Ishikawa (cell line): Measurements from ENCODE around the gene RSPH3.

Experiments used
- CEBPB ChIP-seq: IDR thresholded peaks from 2 replicates; pipeline ENCODE4 v1.6.1; 2012
- CREB1 ChIP-seq: IDR thresholded peaks from 2 replicates; pipeline ENCODE4 v1.6.1; 2012; ENCODE audit warnings: low read depth
- EGR1 ChIP-seq: IDR thresholded peaks from 2 replicates; pipeline ENCODE4 v1.6.1; 2012
- EP300 ChIP-seq: IDR thresholded peaks from 2 replicates; pipeline ENCODE4 v1.6.1; 2012; ENCODE audit warnings: borderline replicate concordance
- FOXM1 ChIP-seq: IDR thresholded peaks from 2 replicates; pipeline ENCODE4 v1.6.1; 2012; ENCODE audit warnings: low read depth, borderline replicate concordance
- NFIC ChIP-seq: IDR thresholded peaks from 2 replicates; pipeline ENCODE4 v1.6.1; 2012
- RAD21 ChIP-seq: IDR thresholded peaks from 2 replicates; pipeline ENCODE4 v1.6.1; 2012; ENCODE audit warnings: low read depth
- TAF1 ChIP-seq: IDR thresholded peaks from 2 replicates; pipeline ENCODE4 v1.6.1; 2012; ENCODE audit warnings: low read depth, mild to moderate bottlenecking
- TCF12 ChIP-seq: IDR thresholded peaks from 2 replicates; pipeline ENCODE4 v1.6.1; 2012; ENCODE audit warnings: low read depth
- TEAD4 ChIP-seq: IDR thresholded peaks from 2 replicates; pipeline ENCODE4 v1.6.1; 2012
- YY1 ChIP-seq: IDR thresholded peaks from 2 replicates; pipeline ENCODE4 v1.6.1; 2012; ENCODE audit warnings: low read depth
- ZBTB7A ChIP-seq: IDR thresholded peaks from 2 replicates; pipeline ENCODE4 v1.6.1; 2012; ENCODE audit warnings: low read depth
- TF ChIP-seq, protein P1 (sequence below): IDR thresholded peaks from 2 replicates; pipeline ENCODE4 v1.6.1; 2012
- TF ChIP-seq, protein P2 (sequence below): IDR thresholded peaks from 2 replicates; pipeline ENCODE4 v1.6.1; 2012
- TF ChIP-seq, protein P3 (sequence below): IDR thresholded peaks from 2 replicates; pipeline ENCODE4 v1.6.1; 2012; ENCODE audit warnings: low read depth, mild to moderate bottlenecking

The RSPH3 gene

DNA sequence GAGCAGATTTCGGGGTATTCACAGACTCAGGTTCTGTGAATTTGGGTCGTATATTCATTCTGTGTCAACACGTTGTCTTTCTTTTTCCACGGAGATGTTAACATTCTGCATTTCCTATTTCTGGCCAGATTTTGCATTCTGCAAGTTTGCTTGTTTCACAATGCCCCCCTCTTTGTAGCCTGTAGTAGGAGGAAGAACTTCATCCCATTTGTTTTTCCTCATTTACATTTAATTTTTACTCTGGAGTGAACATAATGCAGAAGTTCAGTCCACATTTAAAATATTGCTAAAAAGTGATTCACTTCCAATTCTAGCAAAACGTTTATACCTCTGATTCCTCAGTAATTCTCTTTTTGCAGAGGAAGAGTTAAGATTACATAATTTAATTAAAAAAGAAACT lies 31.8 kb upstream of the RSPH3 start:
- TF ChIP-seq, protein P1, sequence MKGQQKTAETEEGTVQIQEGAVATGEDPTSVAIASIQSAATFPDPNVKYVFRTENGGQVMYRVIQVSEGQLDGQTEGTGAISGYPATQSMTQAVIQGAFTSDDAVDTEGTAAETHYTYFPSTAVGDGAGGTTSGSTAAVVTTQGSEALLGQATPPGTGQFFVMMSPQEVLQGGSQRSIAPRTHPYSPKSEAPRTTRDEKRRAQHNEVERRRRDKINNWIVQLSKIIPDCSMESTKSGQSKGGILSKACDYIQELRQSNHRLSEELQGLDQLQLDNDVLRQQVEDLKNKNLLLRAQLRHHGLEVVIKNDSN, result no peak
- TF ChIP-seq RAD21 (no peak), FOXM1 (no peak), EGR1 (no peak), NFIC (no peak), TAF1 (no peak)
- TF ChIP-seq, protein P2, sequence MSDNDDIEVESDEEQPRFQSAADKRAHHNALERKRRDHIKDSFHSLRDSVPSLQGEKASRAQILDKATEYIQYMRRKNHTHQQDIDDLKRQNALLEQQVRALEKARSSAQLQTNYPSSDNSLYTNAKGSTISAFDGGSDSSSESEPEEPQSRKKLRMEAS, result no peak

DNA sequence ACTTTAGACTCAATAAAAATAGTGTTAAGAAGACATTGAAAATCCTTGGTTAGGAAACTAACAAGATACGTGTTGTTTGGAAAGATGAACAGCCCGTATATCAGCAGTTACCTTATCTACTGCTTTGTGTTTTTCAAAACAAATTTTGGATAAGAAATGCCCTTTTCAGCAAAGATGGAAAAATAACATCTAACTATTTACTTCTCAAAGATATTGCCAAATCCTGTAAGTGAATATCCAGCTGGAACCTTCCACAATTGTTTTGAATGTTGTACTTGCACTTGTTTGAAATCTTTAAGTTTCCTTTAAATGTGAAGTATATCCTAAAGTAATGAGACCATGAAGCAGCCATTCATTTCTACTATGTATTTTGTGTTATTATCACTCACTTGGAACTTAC lies 30.2 kb upstream of the RSPH3 start:
- TF ChIP-seq EP300, result no peak
- no peak for TF ChIP-seq NFIC
- no peak for TF ChIP-seq TCF12
- TF ChIP-seq, protein P3, sequence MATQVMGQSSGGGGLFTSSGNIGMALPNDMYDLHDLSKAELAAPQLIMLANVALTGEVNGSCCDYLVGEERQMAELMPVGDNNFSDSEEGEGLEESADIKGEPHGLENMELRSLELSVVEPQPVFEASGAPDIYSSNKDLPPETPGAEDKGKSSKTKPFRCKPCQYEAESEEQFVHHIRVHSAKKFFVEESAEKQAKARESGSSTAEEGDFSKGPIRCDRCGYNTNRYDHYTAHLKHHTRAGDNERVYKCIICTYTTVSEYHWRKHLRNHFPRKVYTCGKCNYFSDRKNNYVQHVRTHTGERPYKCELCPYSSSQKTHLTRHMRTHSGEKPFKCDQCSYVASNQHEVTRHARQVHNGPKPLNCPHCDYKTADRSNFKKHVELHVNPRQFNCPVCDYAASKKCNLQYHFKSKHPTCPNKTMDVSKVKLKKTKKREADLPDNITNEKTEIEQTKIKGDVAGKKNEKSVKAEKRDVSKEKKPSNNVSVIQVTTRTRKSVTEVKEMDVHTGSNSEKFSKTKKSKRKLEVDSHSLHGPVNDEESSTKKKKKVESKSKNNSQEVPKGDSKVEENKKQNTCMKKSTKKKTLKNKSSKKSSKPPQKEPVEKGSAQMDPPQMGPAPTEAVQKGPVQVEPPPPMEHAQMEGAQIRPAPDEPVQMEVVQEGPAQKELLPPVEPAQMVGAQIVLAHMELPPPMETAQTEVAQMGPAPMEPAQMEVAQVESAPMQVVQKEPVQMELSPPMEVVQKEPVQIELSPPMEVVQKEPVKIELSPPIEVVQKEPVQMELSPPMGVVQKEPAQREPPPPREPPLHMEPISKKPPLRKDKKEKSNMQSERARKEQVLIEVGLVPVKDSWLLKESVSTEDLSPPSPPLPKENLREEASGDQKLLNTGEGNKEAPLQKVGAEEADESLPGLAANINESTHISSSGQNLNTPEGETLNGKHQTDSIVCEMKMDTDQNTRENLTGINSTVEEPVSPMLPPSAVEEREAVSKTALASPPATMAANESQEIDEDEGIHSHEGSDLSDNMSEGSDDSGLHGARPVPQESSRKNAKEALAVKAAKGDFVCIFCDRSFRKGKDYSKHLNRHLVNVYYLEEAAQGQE, result no peak
- TF ChIP-seq YY1, result no peak
- no peak for TF ChIP-seq TAF1
- TF ChIP-seq EGR1, result no peak
- no peak for TF ChIP-seq ZBTB7A
- TF ChIP-seq, protein P1, result no peak
- no peak for TF ChIP-seq TEAD4

DNA sequence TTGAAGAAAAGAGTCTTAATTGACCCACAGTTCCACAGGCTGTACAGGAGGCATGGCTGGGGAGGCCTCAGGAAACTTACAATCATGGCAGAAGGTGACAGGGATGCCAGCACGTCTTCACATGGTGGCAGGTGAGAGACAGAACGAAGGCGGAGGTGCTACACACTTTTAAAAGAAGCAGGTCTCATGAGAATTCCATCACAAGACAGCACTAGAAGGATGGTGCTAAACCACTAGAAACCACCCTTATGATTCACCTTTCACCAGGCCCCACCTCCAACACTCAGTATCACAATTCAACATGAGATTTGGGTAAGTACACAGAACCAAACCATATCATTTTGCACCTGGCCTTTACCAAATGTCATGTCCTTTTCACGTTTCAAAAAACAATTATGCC lies 23.9 kb upstream of the RSPH3 start:
- TF ChIP-seq NFIC (no peak), TCF12 (no peak), YY1 (no peak), EGR1 (no peak), CREB1 (no peak), EP300 (no peak)
- TF ChIP-seq, protein P1, result no peak
- TF ChIP-seq, protein P2, result no peak

DNA sequence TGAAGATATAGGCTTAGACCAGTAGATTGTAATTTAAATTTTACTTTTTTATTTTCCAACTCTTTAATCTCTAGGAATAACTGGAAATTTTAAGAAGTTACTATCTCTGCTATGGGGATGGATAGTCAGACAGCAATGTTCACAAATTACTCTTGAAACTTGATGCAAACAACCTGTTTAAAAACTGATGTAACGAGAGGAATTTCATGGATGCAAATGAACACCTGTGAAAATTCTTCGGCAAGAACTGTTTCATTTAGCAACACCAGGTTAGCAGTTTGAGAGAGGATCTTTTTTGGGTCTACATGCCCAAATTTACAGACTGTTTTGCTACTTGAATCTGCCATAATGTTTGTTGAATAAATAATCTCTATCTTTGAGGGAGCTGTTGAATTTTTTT lies 20.0 kb upstream of the RSPH3 start:
- TF ChIP-seq TEAD4, result no peak
- TF ChIP-seq FOXM1, result no peak

DNA sequence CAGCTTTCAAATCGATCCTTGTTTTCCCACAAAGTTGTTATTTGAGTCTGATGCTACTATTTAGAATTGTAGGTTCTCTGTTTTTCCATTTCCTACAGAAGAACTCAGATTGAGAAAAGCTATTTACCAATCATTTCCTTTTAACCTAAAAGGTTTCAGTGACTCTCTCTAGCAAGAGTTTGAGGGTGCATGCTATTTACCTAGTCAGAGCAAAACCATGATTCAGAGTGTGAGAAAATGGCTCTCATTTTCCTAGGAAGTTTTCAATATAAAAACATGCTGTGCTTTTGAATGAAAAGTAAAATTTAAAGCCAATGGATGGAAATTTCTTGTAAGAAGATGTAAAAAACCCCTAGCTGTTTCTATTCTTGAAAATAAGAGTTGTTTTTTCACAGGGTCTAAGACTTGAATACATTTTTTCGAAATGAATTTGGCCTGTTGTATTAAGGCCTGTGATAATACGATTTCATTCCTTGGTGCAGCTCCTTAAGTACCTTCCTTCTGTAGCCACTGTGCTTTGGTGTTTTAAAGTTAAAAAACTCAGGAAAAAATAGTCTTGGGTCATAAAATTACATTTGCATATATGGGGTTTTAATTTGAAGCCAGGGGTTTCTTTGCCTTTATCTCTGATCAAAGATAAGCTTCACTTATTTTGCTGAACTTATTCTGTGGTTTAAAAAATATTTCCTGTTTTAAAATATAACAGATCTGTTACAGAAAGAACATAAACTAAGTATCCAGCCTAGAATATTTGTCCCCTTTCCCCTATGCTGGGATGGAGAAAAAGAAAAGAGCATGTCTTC lies 18.0 kb upstream of the RSPH3 start:
- TF ChIP-seq YY1, result no peak
- TF ChIP-seq CEBPB, result no peak
- no peak for TF ChIP-seq TCF12
- TF ChIP-seq, protein P1, result no peak
- TF ChIP-seq FOXM1, result no peak

DNA sequence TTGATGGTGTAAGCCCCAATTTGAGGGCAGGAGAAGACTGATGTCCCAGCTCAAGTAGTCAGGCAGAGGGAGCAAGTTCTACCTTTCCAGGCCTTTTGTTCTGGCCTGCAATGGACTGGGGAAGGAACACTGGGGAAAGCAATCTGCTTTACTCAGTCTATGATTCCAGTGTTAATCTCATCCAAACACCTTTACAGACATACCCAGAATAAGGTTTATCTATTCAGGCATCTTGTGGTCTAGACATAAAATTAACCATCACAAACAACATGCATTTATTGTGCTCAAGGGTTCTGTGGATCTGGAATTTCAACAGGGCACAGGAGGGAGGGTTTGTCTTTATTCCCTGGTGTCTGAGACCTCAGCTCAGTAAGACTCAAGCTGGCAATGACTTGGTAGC lies 14.4 kb upstream of the RSPH3 start:
- TF ChIP-seq, protein P2, result no peak
- TF ChIP-seq TAF1 (no peak), NFIC (no peak), TCF12 (no peak), EP300 (no peak), ZBTB7A (no peak), RAD21 (no peak), CEBPB (no peak), EGR1 (no peak), CREB1 (no peak), FOXM1 (no peak)
- TF ChIP-seq, protein P1, result no peak
- TF ChIP-seq, protein P3, result no peak
